GM12874 (cell line): ENCODE data around the gene SLC35D2.

Source experiments
- TF ChIP-seq, protein P1 (sequence below): IDR thresholded peaks from 2 replicates; pipeline ENCODE4 v1.5.1; 2011; ENCODE audit warnings: low read depth, mild to moderate bottlenecking, control low read depth, low read length, moderate library complexity; ENCODE audit not compliant: insufficient read depth

SLC35D2 gene

DNA sequence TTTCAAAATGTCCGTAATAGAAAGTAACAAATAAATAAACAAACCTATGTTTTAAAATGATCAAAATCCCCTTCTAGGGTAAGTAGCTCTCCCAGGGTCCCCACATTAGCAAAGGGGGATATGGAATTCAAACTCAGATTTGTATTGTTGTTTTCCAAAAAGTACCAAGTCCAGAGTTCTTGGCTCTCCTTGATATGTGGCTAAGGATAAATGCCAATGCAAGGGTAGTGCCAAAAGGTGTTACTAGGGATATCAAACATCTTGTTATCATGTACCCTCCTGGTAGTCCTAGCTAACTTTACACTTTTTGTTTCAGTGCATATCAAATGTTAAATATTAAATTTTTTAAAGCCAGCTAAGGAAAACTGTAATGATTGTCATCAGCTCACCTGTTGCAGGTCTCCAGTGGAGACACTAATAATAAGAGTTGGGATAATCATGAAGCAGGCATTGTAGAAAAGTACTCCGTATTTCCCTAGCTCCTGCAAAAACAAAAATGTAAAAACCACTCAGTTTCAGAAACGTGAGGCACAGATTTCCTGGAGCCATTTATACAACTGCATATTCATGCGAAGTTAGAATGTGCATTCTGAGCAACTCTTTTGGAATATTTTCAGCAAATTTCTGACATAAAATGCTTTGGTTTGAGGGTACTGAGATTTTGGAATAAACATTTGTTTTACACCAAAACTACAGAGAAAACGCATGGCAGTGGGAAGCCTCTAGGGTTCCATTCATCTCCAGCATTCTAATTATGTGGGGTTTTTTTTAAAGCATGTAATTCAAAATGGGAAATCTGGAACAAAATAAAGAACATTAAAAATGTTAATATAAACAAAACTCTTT lies 39.8 kb downstream of the SLC35D2 start:
- TF ChIP-seq, protein P1, sequence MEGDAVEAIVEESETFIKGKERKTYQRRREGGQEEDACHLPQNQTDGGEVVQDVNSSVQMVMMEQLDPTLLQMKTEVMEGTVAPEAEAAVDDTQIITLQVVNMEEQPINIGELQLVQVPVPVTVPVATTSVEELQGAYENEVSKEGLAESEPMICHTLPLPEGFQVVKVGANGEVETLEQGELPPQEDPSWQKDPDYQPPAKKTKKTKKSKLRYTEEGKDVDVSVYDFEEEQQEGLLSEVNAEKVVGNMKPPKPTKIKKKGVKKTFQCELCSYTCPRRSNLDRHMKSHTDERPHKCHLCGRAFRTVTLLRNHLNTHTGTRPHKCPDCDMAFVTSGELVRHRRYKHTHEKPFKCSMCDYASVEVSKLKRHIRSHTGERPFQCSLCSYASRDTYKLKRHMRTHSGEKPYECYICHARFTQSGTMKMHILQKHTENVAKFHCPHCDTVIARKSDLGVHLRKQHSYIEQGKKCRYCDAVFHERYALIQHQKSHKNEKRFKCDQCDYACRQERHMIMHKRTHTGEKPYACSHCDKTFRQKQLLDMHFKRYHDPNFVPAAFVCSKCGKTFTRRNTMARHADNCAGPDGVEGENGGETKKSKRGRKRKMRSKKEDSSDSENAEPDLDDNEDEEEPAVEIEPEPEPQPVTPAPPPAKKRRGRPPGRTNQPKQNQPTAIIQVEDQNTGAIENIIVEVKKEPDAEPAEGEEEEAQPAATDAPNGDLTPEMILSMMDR: no peak

DNA sequence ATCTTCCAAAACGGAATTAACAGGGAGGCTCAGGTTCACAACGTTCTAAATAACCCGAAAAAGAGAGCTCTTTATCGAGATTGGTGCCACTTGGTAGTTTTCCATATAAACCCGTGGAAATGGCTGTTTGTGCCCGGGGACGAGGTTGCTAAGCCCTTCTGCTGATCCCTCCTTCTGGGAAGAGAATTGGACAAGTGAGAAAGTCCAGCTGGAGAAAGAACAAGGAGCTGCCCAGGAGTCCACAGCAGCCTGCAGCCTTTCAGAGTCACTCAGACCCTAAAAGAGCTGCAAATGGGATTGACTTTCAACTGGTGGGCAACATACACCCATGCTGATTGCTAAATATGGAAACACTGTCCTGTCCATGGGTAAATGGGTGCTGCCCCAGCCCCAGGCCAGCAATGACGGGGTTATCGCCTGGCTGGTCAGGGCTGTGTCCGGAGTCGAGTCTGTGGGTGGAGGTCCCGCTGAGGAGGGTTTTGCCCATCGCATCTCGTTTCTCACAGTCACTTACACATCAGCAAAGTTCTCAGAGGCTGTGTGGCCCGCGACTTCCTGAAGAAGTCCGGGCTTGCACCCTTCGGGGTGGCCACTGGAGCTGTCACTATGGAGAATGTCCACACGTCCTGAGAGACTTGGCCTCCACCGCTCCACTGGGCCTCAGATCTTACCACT lies 40.8 kb downstream of the SLC35D2 start:
- TF ChIP-seq, protein P1: no peak

DNA sequence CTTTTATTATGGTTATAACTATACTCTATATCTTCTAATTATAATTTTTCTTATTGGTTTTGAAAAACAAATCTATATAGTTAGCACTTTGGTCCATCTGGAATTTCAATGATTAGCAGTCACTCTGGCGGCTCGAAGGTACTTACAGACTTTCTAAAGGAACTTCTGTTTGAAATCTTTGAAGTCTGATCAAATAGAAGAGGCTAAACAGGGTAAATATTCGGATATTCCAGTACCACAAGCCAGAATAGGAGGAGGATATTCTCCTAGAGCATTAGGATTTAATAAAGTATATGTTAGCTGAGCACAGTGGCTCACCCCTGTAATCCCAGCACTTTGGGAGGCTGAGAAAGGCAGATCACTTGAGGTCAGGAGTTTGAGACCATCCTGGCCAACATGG lies 42.8 kb downstream of the SLC35D2 start:
- TF ChIP-seq, protein P1: no peak

DNA sequence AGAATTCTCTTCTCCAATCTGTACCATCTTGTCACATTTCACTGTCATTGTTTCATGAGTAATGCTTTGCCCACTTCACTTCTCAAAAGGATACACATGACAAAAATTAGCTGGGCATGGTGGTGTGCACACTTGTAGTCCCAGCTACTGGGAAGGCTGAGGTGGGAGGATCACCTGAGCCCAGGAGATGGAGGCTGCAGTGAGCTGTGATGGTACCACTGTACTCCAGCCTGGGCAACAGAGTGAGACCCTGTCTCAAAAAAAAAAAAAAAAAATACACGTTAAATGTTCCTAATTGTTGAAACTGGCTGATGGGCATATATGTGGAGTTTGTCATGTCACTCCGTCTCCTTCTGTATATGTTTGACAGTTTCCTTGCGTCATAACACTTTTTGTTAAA lies 45.2 kb downstream of the SLC35D2 start:
- TF ChIP-seq, protein P1: no peak

DNA sequence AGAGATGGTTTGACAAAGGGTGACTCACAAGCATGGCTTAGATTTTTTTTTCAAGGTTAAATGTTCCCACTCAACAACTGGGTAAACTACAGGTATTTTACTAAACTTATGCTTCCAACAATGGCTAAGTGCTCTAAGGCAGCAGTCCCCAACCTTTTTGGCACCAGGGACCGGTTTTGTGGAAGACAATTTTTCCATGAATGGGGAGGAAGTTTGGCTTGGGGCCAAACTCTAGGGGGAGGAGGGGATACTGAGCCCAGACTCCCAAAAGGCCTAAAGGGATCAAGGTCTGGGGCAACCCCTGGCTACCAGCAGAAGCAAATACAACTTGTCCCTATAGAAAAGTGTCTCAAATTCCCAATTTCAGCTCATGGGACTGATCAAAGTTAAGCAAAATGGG lies 49.6 kb downstream of the SLC35D2 start:
- TF ChIP-seq, protein P1: no peak

DNA sequence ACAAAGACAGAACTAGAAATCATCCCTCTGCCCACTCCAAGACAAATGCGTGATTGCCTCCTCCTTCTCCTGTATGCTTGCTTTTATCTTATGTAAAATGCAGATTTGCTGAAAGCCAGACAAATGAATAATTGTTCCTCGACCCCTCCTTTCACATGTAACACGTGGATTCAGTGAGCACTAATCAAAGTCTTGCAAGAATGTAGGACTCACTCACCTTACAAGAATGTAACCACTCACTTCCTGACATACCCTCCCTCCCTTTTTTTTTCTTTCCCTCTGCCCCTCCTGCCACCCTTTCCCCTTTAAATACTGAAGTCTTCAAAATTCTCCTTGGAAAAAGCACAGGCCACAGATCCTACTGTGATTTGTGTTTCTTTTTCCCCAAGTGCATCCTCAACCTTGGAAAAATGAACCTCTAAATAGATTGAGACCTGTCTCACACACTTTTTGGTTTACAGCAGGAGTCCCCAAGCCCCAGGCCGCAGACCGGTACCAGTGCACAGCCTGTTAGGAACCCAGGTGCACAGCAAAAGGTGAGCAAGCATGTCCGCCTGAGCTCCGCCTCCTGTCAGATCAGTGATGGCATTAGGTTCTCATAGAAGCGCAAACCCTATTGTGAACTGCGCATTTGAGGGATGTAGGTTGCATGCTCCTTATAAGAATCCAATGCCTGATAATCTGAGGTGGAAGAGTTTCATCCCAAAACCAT lies 52.1 kb downstream of the SLC35D2 start:
- TF ChIP-seq, protein P1: no peak

DNA sequence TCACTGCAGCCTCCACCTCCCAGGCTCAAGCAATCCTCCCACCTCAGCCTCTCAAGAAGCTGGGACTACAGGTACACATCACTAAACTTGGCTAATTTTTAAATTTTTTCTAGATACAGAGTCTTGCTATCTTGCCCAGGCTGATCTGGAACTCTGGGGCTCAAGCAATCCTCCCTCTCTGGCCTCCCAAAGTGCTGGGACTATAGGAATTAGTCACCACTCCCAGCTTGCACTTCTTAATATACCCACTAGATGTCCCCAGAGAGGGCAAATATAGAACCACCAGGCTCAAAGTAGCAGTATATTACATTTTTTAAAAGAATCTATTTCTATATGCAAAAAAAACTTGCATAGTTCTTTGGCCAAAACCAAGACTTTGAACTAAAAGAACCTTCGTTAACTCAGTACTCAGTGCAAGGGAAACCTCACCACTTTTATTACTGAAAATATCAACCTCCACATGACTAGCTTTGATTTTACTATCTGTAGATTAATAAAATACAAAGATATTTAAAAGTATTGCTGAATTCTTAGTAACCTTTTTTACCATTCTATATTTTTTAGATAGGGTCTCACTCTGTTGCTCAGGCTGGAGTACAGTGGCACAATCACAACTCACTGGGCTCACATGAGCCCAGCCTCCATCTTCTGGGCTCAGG lies 55.7 kb downstream of the SLC35D2 start:
- TF ChIP-seq, protein P1: peak; percentile 59
